IMR-90 (cell line): ENCODE measurements around the gene CPEB1. TPM values are rescaled to one million over a fixed set of nuclear protein-coding genes. Genes with fewer than 3 reads are reported as not detected.

Source experiments
- ATAC-seq: fragments of 200-7000 bp; cut with Tn5 transposase; 2 replicates; pipeline ENCODE4 v1.9.1; 2020; ENCODE audit warnings: low read depth, mild to moderate bottlenecking, moderate library complexity
- BruUV-seq: library from RNA; stranded (reverse); fragments of 400-500 nt; replicated peaks from 2 replicates; lab custom pipeline; 2021; lab: Mats Ljungman, UMichigan
- CTCF ChIA-PET: fragments of 300-600 bp; formaldehyde crosslinking; extraction: SDS; loops from one replicate; lab custom pipeline; 2021; ENCODE audit warnings: antibody characterized with exemption; lab: Yijun Ruan, JAX
- POLR2A ChIA-PET: fragments of 300-600 bp; sonication (Branson Sonifier 250); formaldehyde crosslinking; loops from one replicate; lab custom pipeline; 2022; ENCODE audit warnings: antibody characterized with exemption; ENCODE audit not compliant: unreplicated experiment; lab: Charles Lee
- DNase-seq: peaks from one replicate; pipeline ENCODE4 v3.0.0; 2013
- H2AFZ ChIP-seq: replicated peaks from 2 replicates; pipeline ENCODE3; 2013; ENCODE audit warnings: low read length, mild to moderate bottlenecking; ENCODE audit not compliant: poor library complexity
- H2AK5ac ChIP-seq: 2 replicates; pipeline ENCODE4 v1.6.1; 2013; ENCODE audit warnings: low read depth, low read length, inconsistent platforms
- H2AK9ac ChIP-seq: replicated peaks from 2 replicates; pipeline ENCODE3; 2013; ENCODE audit warnings: mild to moderate bottlenecking, low read depth, low read length, moderate library complexity; ENCODE audit not compliant: poor library complexity
- H2BK120ac ChIP-seq: 2 replicates; pipeline ENCODE4 v1.6.1; 2013; ENCODE audit warnings: low read depth, low read length, inconsistent platforms
- H2BK15ac ChIP-seq: 3 replicates; pipeline ENCODE4 v1.6.1; 2013; ENCODE audit warnings: low read depth, low read length, inconsistent platforms
- H2BK20ac ChIP-seq: 2 replicates; pipeline ENCODE4 v1.6.1; 2013; ENCODE audit warnings: low read depth, mild to moderate bottlenecking, inconsistent platforms, low read length, moderate library complexity
- H2BK5ac ChIP-seq: 2 replicates; pipeline ENCODE4 v1.6.1; 2013; ENCODE audit warnings: mild to moderate bottlenecking, low read depth, low read length, inconsistent platforms; ENCODE audit not compliant: poor library complexity, severe bottlenecking
- H3K14ac ChIP-seq: replicated peaks from 2 replicates; pipeline ENCODE4 v1.6.1; 2013; ENCODE audit warnings: low read depth, low read length, inconsistent platforms
- H3K18ac ChIP-seq: 2 replicates; pipeline ENCODE4 v1.6.1; 2013; ENCODE audit warnings: low read depth, low read length, control low read depth
- H3K23ac ChIP-seq: 2 replicates; pipeline ENCODE4 v1.6.1; 2013; ENCODE audit warnings: low read depth, low read length, inconsistent platforms
- H3K27ac ChIP-seq: 2 replicates; pipeline ENCODE4 v1.5.1; 2013; ENCODE audit warnings: mild to moderate bottlenecking, control low read depth, low read length; ENCODE audit not compliant: insufficient read depth
- H3K27me3 ChIP-seq: 2 replicates; pipeline ENCODE4 v1.6.1; 2013; ENCODE audit warnings: low read length; ENCODE audit not compliant: control insufficient read depth, insufficient read depth
- H3K36me3 ChIP-seq: 2 replicates; pipeline ENCODE4 v1.6.1; 2013; ENCODE audit warnings: low read length, mixed read lengths; ENCODE audit not compliant: control insufficient read depth, insufficient read depth
- H3K4ac ChIP-seq: 2 replicates; pipeline ENCODE4 v1.6.1; 2013; ENCODE audit warnings: low read depth, low read length, inconsistent platforms
- H3K4me1 ChIP-seq: 2 replicates; pipeline ENCODE4 v1.6.1; 2013; ENCODE audit warnings: low read length, mixed read lengths; ENCODE audit not compliant: control insufficient read depth, insufficient read depth
- H3K4me2 ChIP-seq: 2 replicates; pipeline ENCODE4 v1.6.1; 2013; ENCODE audit warnings: low read depth, mild to moderate bottlenecking, control low read depth, low read length, moderate library complexity
- H3K4me3 ChIP-seq: 2 replicates; pipeline ENCODE4 v1.5.1; 2013; ENCODE audit warnings: low read depth, mild to moderate bottlenecking, control low read depth, low read length, moderate library complexity; ENCODE audit not compliant: insufficient read depth
- H3K56ac ChIP-seq: 2 replicates; pipeline ENCODE4 v1.6.1; 2013; ENCODE audit warnings: low read length, inconsistent platforms; ENCODE audit not compliant: insufficient read depth; ENCODE audit errors: extremely low read depth
- H3K79me1 ChIP-seq, 2 experiments: 2 replicates each; pipeline ENCODE4 v1.6.1; 2013; ENCODE audit warnings: low read length in 2 of 2, inconsistent platforms in 1 of 2, low read depth in 1 of 2
- H3K9ac ChIP-seq: 2 replicates; pipeline ENCODE4 v1.6.1; 2013; ENCODE audit warnings: low read depth, low read length, control low read depth
- H3K9me1 ChIP-seq: 2 replicates; pipeline ENCODE4 v1.6.1; 2013; ENCODE audit warnings: low read length, inconsistent platforms; ENCODE audit not compliant: insufficient read depth
- H3K9me3 ChIP-seq: 2 replicates; pipeline ENCODE4 v1.6.1; 2013; ENCODE audit warnings: low read length; ENCODE audit not compliant: control insufficient read depth, insufficient read depth
- H4K20me1 ChIP-seq: 2 replicates; pipeline ENCODE4 v1.6.1; 2013; ENCODE audit warnings: low read length, inconsistent platforms; ENCODE audit not compliant: insufficient read depth
- H4K5ac ChIP-seq: 2 replicates; pipeline ENCODE4 v1.6.1; 2013; ENCODE audit warnings: mild to moderate bottlenecking, low read depth, low read length, control low read depth
- H4K8ac ChIP-seq, 2 experiments: 2 replicates each; pipeline ENCODE4 v1.6.1; 2013; ENCODE audit warnings: low read depth in 2 of 2, low read length in 2 of 2, control low read depth in 1 of 2, inconsistent platforms in 1 of 2
- H4K91ac ChIP-seq: 2 replicates; pipeline ENCODE4 v1.6.1; 2013; ENCODE audit warnings: low read depth, low read length, inconsistent platforms; ENCODE audit not compliant: insufficient read depth
- MAFK ChIP-seq: IDR thresholded peaks from 2 replicates; pipeline ENCODE4 v1.6.1; 2012; ENCODE audit warnings: low read depth, low read length, improper control_type of control experiment
- MXI1 ChIP-seq: IDR thresholded peaks from 2 replicates; pipeline ENCODE4 v1.6.1; 2012; ENCODE audit warnings: low read depth, mild to moderate bottlenecking, low read length, moderate library complexity, borderline replicate concordance
- RFX5 ChIP-seq: IDR thresholded peaks from 2 replicates; pipeline ENCODE4 v1.8.0; 2012; ENCODE audit warnings: low read depth, mild to moderate bottlenecking, low read length, moderate library complexity
- SMC3 ChIP-seq: fragments of 150-350 bp; IDR thresholded peaks from 2 replicates; pipeline ENCODE4 v1.6.1; 2016; ENCODE audit warnings: low read depth, mild to moderate bottlenecking, antibody characterized with exemption, low read length, moderate library complexity
- WGBS, 2 experiments: methylation state at CpG; one replicate each; pipeline versions ENCODE4 v1.1.5 to v1.1.7; 2013; ENCODE audit warnings: missing lambda C conversion rate in 2 of 2; ENCODE audit not compliant: insufficient read length in 1 of 2; ENCODE audit errors: extremely low coverage in 2 of 2; 5-methylcytosine and 5-hydroxymethylcytosine counted together
- dilution Hi-C: fragments of 300-500 bp; cut with HindIII; formaldehyde crosslinking; loops from one replicate; pipeline ENCODE4 v1.14.3; 2018; ENCODE audit warnings: low sequenced_read_pairs; ENCODE audit not compliant: unreplicated experiment
- in situ Hi-C: fragments of 300-500 bp; cut with MboI; formaldehyde crosslinking; loops from 3 replicates; pipeline ENCODE4 v1.14.3; 2019; ENCODE audit warnings: low sequenced_read_pairs, inconsistent platforms, mixed read lengths
- intact Hi-C: fragments of 100-400 bp; cut with micrococcal nuclease; formaldehyde crosslinking; loops from 2 replicates; pipeline ENCODE4 v1.10.0; 2022
- polyA plus RNA-seq, 3 experiments: library from polyadenylated mRNA; depleted of rRNA; stranded (reverse); fragments of >200 nt; gene quantifications; 2 replicates each; pipeline ENCODE4 v1.2.3, GENCODE V29; 2012; ENCODE audit warnings: low replicate concordance in 1 of 3
- total RNA-seq: library from RNA; depleted of rRNA; stranded (reverse); fragments of >200 nt; gene quantifications from 2 replicates; pipeline ENCODE4 v1.2.3, GENCODE V29; 2012

Gene CPEB1
- total and polyA plus RNA-seq, 2 of the 4 experiments (the other 2 are of a cell fraction) = 8.9 to 12.5 TPM

GRCh38 chr15:82572986-82573385 lies 74.2 kb downstream of the CPEB1 start:
- Histone ChIP-seq H2AFZ (no peak overlapping the region), H2AK9ac (no peak overlapping the region), H3K23ac (no peak overlapping the region; the same call in 1 of the 2 replicates), H3K36me3 (no peaks in the 10 kb centered on the region), H4K8ac (no peak overlapping the region), H3K14ac (no peak overlapping the region), H2AK5ac (no peak overlapping the region), H3K9me3 (no peaks in the 10 kb centered on the region), H3K4me3 (no peak overlapping the region), H2BK120ac (no peak overlapping the region), H4K20me1 (no peaks in the 10 kb centered on the region), H3K27ac (no peak overlapping the region), H3K27me3 (0 out of 2 replicates have a peak, but pooled peaks cover 2% of the 10 kb centered on the region), H2BK20ac (no peak overlapping the region), H4K91ac (no peak overlapping the region), H3K79me1 (peaks cover 0 to 7% of the 10 kb centered on the region in 2 experiments; a peak in 1 of 4 replicates), H3K4me1 (peaks cover 8% of the 10 kb centered on the region), H3K9ac (no peak overlapping the region), H2BK15ac (no peak overlapping the region), H3K4ac (no peak overlapping the region), H4K5ac (no peak overlapping the region), H3K9me1 (peaks cover 4% of the 10 kb centered on the region; the same call in 1 of the 2 replicates), H3K4me2 (no peak overlapping the region), H3K56ac (no peak overlapping the region), H3K18ac (no peak overlapping the region), H2BK5ac (no peak overlapping the region)
- POLR2A ChIA-PET = no interaction called here
- in situ Hi-C loops = no loop called here
- CTCF ChIA-PET = interaction anchor here (0.7 kb wide), 1 partner anchor 12 kb away, joined by 5 read pairs; no protein-coding TSS in a partner anchor
- no peak for ATAC-seq
- DNase-seq = no peak
- 44% methylated on average over 1 of the region's 3 CpGs; no CpG with 5 or more reads in 1 of the 2 experiments for WGBS, 2 experiments
- no TSS peak for BruUV-seq
- dilution Hi-C loops = no loop called here
- TF ChIP-seq MXI1 (no peak), MAFK (no peak), RFX5 (no peak), SMC3 (no peak)
- intact Hi-C loops = no loop called here
